Fibroblast of the aortic adventitia (primary cell): ENCODE results near the gene TES. TPM values are rescaled to one million over a fixed set of nuclear protein-coding genes. Genes with fewer than 3 reads are reported as not detected.

Experiments
- DNase-seq: peaks from one replicate; pipeline ENCODE4 v3.0.0-alpha.2; 2010; ENCODE audit warnings: low read depth
- H3K4me3 ChIP-seq: 2 replicates; pipeline ENCODE4 v1.5.1; 2011; ENCODE audit warnings: low read depth, mild to moderate bottlenecking, control low read depth, low read length, moderate library complexity
- CTCF ChIP-seq: IDR thresholded peaks from 2 replicates; pipeline ENCODE4 v1.5.1; 2011; ENCODE audit warnings: mild to moderate bottlenecking, low read length, control low read depth, inconsistent platforms; ENCODE audit not compliant: insufficient read depth
- total RNA-seq: library from RNA; depleted of rRNA; stranded (reverse); fragments of >200 nt; gene quantifications from 2 replicates; pipeline ENCODE4 v1.2.3, GENCODE V29; 2012; ENCODE audit warnings: low replicate concordance

Gene TES
- total RNA-seq, 1 donor: 61.3 TPM

DNA sequence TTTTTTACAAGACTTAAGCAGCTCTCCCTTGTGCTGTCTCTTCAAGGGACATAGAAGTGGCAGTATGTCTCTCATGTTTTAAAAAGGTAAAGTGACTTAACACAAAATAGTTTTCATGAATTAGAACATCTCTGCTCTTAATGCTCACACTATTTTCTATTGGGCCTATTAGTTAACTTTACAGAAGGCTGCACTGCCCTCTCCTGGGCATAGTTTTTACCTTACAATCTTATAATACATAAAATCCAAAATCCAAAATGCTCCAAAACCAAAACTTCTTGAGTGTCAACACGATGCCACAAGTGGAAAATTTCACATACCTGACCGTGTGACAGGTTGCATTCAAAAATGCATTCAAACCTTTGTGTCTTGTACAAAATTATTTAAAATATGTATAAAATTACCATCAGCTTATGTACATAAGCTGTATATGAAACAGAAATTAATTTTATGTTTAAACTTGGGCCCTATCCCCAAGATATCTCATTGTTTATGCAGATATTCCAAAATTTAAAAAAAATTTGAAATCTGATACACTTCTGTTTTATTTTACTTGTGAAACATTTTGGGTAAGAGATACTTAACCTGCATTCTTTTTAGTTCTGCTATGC, 25.8 kb downstream of the TES start:
- H3K4me3 ChIP-seq: no peak overlapping the region
- peak; percentile 45 for TF ChIP-seq CTCF
- peak; percentile 83 for DNase-seq

GRCh38 chr7:116239020-116239419, 28.7 kb downstream of the TES start:
- no peak overlapping the region for H3K4me3 ChIP-seq
- no peak for TF ChIP-seq CTCF

GRCh38 chr7:116239434-116239833, 29.1 kb downstream of the TES start:
- no peak for DNase-seq
- TF ChIP-seq CTCF: no peak
- H3K4me3 ChIP-seq: no peak overlapping the region

More at GRCh38 chr7:116239020-116239419, 28.7 kb downstream of the TES start:
- no peak for DNase-seq

DNA sequence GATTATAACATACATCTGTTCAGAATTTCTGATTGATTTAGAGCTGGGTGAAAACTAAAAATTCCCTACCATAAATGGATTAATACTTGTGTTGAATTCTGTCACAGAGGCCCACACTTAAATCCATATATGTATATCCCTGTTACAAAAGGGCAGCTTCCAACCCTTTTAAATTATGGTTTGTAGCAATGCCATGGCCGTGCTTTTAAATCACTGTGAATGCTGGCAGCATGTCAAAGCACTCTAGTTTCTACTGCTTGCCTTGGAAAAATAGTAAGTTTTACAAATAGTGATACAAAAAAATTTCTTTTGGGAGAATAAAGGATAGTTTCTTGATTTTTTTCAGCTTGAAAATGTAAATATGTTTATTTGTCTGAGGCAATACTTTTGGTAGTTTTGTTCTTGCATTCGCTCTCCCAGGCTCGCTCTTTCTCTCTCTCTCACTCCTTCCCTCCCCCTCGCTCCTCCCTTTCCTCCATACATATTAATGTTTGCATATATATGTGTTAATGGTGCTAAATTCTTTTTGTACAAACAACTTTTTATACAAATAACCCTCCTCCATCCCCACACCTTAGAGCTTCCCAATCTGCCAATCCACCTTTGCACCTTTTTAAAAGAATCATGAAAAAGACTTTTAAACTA, 29.8 kb downstream of the TES start:
- no peak for TF ChIP-seq CTCF
- no peak overlapping the region for H3K4me3 ChIP-seq
- DNase-seq: peak; percentile 46

- DNase-seq: no peak
- no peak for TF ChIP-seq CTCF
- no peak overlapping the region for H3K4me3 ChIP-seq
Measured at GRCh38 chr7:116241291-116241690, 31.0 kb downstream of the TES start.

- H3K4me3 ChIP-seq: no peak overlapping the region
- TF ChIP-seq CTCF: no peak
- DNase-seq: peak; percentile 32
Measured at GRCh38 chr7:116242178-116242577, 31.8 kb downstream of the TES start.
